ENCODE data around the gene SLC39A9. TPM values are rescaled to one million over a fixed set of nuclear protein-coding genes. Genes with fewer than 3 reads are reported as not detected.

The SLC39A9 gene
- total RNA-seq, 2 experiments from 2014 or later = 86.5 to 91.7 TPM

- no peaks in the 10 kb centered on the region for H3K9me2 ChIP-seq (ENCODE audit: insufficient read depth, low read length)
- no peak overlapping the region for H3K4me2 ChIP-seq (ENCODE audit: low read length)
- no peak for DNase-seq (ENCODE audit: low spot score)
- POLR2A ChIA-PET = no interaction called here
- H3K4me3 ChIP-seq (ENCODE audit: low read depth, low read length, poor library complexity, severe bottlenecking) = no peak overlapping the region
- H3K9me3 ChIP-seq (ENCODE audit: low read length) = no peaks in the 10 kb centered on the region
- H3K36me3 ChIP-seq (ENCODE audit: insufficient read depth, low read length) = no peaks in the 10 kb centered on the region
- H3K79me2 ChIP-seq (ENCODE audit: insufficient read depth, low read depth, low read length) = no peaks in the 10 kb centered on the region
- CTCF ChIA-PET (ENCODE audit: unreplicated experiment) = no interaction called here
- no peak overlapping the region for H2AFZ ChIP-seq (ENCODE audit: low read length)
- intact Hi-C loops (cut with micrococcal nuclease; ENCODE audit: unreplicated experiment) = no loop called here
- H3K4me1 ChIP-seq (ENCODE audit: insufficient read depth, low read length, poor library complexity, severe bottlenecking) = no peaks in the 10 kb centered on the region
- H4K20me1 ChIP-seq (ENCODE audit: insufficient read depth, low read length) = no peaks in the 10 kb centered on the region
- H3K27ac ChIP-seq (ENCODE audit: low read depth, low read length, poor library complexity, severe bottlenecking) = no peak overlapping the region
- no peak for TF ChIP-seq EZH2phosphoT487 (IDR thresholded peaks at IDR 0.05; ENCODE audit: borderline replicate concordance, low read depth, low read length)
- no peak for TF ChIP-seq CTCF (conservative IDR thresholded peaks at IDR 0.05; ENCODE audit: low read length)
- no TSS peak for BruUV-seq (replicated peaks)
Observed at GRCh38 chr14:69504775-69505174, 106.3 kb downstream of the SLC39A9 start.

- H2AFZ ChIP-seq (ENCODE audit: low read length) = no peak overlapping the region
- POLR2A ChIA-PET = no interaction called here
- BruUV-seq (replicated peaks) = no TSS peak
Observed at GRCh38 chr14:69505338-69506240, 107.1 kb downstream of the SLC39A9 start.

More at GRCh38 chr14:69505338-69506240, 107.1 kb downstream of the SLC39A9 start:
- TF ChIP-seq EZH2phosphoT487 (IDR thresholded peaks at IDR 0.05; ENCODE audit: borderline replicate concordance, low read depth, low read length) (no peak), CTCF (conservative IDR thresholded peaks at IDR 0.05; ENCODE audit: low read length) (no peak)
- Histone ChIP-seq H3K4me1 (ENCODE audit: insufficient read depth, low read length, poor library complexity, severe bottlenecking) (no peaks in the 10 kb centered on the region), H3K36me3 (ENCODE audit: insufficient read depth, low read length) (no peaks in the 10 kb centered on the region), H3K9me3 (ENCODE audit: low read length) (no peaks in the 10 kb centered on the region), H3K27ac (ENCODE audit: low read depth, low read length, poor library complexity, severe bottlenecking) (no peak overlapping the region), H3K4me3 (ENCODE audit: low read depth, low read length, poor library complexity, severe bottlenecking) (no peak overlapping the region), H3K79me2 (ENCODE audit: insufficient read depth, low read depth, low read length) (no peaks in the 10 kb centered on the region), H4K20me1 (ENCODE audit: insufficient read depth, low read length) (no peaks in the 10 kb centered on the region), H3K4me2 (ENCODE audit: low read length) (no peak overlapping the region), H3K9me2 (ENCODE audit: insufficient read depth, low read length) (no peaks in the 10 kb centered on the region)
- CTCF ChIA-PET (ENCODE audit: unreplicated experiment) = no interaction called here
- no peak for DNase-seq (ENCODE audit: low spot score)
- intact Hi-C loops (cut with micrococcal nuclease; ENCODE audit: unreplicated experiment) = no loop called here

Measured in OCI-LY7 (cell line).